KOPT-K1 (cell line): ENCODE measurements around the gene STXBP4.
"Not testable (repeated sequence)": the region's sequence is repeated elsewhere in the genome, so short reads cannot be mapped to it uniquely, and the experiment has no call there.

Experiments used
- H3K27ac ChIP-seq: fragments of 200-600 bp; sonication (generic); 2 replicates; pipeline ENCODE4 v1.5.1; 2016; ENCODE audit warnings: antibody characterized with exemption, mild to moderate bottlenecking, low read depth, low read length; ENCODE audit not compliant: poor library complexity, severe bottlenecking
- H3K36me3 ChIP-seq: fragments of 200-600 bp; sonication (generic); 2 replicates; pipeline ENCODE4 v1.5.1; 2017; ENCODE audit warnings: antibody characterized with exemption, mild to moderate bottlenecking, low read length, moderate library complexity; ENCODE audit not compliant: insufficient read depth
- H3K9me3 ChIP-seq: fragments of 200-600 bp; sonication (generic); 2 replicates; pipeline ENCODE4 v1.5.1; 2017; ENCODE audit warnings: antibody characterized with exemption, low read length, mild to moderate bottlenecking; ENCODE audit not compliant: insufficient read depth, poor library complexity, severe bottlenecking

Gene STXBP4

DNA sequence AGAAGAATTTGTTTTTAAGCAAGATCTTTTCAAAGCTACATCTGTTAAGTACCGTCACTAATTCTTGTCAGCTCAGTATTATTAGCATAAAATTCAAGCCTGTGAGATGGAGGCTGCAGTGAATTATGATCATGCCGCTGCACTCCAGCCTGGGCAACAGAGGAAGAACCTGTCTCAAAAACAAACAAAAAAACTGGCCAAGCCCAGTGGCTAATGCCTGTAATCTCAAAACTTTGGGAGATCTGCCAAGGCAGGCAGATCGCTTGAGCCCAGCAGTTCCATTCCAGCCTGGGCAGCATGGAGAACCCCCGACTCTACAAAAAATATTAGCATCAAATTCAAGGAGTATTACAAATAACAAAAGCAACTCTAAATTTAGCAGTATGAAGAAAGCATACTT, 88.0 kb downstream of the STXBP4 start:
- no peaks in the 10 kb centered on the region for H3K9me3 ChIP-seq
- no peak overlapping the region for H3K27ac ChIP-seq
- H3K36me3 ChIP-seq, result no peaks in the 10 kb centered on the region

DNA sequence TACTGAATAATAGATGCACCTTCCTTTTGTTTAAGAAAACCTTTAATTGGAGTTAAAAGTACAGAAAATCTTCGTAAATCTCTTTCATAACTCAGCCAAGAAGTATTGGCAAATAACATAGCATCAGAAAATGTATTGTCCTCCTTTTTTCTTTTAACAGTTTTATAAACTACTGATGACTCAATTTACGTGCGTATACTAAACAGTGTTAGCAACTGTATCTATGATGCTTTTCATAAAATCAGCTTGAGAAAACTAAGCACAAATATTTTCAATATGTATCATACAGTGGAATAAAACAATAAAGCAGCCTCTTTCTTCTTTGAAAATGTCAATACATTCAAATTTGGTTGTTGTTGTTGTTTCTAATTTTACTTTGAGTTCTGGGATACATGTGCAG, 88.6 kb downstream of the STXBP4 start:
- no peaks in the 10 kb centered on the region for H3K36me3 ChIP-seq
- no peak overlapping the region for H3K27ac ChIP-seq
- H3K9me3 ChIP-seq, result no peaks in the 10 kb centered on the region

DNA sequence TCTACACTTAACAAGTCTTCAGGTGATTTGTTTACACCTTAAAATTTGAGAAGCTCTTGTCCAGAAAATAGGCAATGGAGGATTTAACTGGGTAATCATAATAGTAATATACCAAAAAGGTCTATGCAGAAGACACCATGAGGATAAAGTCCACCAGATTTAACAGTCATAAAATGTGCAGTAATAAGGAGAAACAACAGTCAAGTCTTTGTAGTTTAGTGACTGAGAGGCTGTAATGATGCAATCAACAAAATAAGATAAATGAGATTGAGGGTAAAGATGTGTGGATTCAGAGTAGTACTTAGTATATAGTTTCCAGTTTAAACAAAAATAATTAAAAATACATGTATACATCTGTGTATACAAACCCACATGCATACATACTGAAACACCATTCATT, 91.2 kb downstream of the STXBP4 start:
- no peak overlapping the region for H3K27ac ChIP-seq

DNA sequence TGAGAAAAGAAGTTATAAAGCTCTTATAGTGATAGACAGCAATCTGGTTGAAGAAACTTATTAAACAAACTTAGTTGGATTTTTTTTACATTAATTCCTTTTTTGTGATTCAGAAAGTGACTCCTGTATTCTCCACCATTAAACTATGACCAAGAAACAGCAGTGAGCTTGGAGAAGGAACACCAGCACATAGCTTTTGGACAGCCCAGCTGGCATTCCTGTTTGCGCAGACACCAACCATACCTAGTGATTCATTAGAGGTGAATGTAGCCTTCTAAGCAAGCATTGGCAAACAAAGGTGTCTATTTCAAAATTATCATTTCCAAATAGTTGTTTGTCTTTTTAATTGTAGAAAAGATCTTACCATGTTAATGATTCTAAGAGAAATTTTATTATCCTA, 94.4 kb downstream of the STXBP4 start:
- H3K9me3 ChIP-seq, result no peaks in the 10 kb centered on the region
- H3K27ac ChIP-seq, result no peak overlapping the region
- no peaks in the 10 kb centered on the region for H3K36me3 ChIP-seq

More for the DNA sequence above, 91.2 kb downstream of the STXBP4 start:
- Histone ChIP-seq H3K9me3 (no peaks in the 10 kb centered on the region), H3K36me3 (no peaks in the 10 kb centered on the region)

DNA sequence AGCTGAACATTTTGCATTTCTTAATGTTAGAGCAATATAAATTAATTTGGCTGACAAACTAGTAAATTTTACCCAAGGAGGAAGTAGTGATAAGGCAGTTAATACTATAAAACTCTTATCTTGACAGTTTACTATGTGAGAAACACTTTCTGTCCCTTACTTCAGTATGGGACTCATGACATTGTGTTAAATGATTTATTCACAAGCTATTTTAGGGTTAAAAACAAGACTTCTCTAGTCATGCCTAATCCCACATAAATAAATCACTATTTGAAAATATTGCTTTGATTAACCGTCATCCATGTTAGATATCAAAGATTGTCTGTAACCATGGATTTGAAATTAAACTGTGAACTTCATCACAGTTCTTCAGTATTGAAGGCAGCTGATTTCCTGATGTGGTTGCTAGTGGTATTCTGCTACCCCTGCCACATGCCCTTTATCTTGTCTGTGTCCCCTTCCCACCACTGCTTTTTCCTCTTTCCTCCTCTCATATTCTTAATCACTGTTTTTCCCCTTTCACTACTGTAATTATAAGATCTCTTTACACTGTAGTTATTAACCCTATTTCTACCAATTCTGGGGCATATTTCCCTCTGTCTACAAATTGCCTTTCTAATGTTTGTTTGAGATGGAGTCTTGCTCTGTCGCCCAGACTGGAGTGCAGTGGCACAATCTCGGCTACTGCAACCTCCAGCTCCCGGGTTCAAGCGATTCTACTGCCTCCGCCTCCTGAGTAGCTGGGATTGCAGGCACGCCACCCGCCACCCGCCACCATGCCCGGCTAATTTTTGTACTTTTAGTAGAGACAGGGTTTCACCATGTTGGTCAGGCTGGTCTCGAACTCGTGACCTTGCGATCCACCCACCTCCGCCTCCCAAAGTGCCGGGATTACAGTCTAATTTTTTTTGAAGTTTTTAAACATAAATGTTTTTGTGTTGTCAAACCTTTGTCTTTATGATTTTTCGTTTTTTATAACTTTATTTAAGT, 95.6 kb downstream of the STXBP4 start:
- no peaks in the 10 kb centered on the region for H3K36me3 ChIP-seq
- no peak overlapping the region for H3K27ac ChIP-seq
- H3K9me3 ChIP-seq, result no peaks in the 10 kb centered on the region

DNA sequence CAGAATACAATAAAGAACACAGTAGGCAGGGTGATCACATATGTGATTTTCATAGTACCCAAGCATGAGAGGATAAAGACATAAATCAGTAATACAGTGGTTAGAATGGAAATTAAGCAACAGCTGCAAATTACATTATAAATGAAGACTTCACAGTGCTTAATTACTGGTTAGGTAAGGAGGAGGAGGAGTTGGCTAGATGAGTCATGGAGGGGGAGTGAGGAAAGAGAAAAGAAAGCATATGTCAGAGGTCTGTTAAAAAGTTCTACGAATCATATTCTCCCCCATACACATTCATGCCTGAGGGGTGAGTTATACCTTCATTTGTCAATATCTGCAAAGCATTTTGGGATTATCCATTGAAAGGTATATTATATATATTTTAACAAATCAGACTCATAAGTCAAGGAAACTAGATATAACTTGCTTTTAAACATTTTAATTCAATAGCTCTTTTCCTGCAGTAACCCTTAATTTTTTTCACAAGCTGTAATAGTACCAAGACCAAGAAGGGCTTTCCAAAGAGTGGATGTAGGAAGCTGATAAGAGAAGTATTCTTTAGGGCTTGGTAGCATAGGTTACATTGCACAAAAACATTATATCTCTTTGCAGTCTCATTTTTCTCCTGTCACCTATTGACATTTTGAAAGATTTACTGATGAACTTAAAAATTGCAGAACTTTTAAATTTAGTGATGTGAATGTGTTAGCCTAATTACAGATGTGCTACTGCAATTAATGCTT, 99.3 kb downstream of the STXBP4 start:
- H3K27ac ChIP-seq, result no peak overlapping the region
- no peaks in the 10 kb centered on the region for H3K36me3 ChIP-seq
- no peaks in the 10 kb centered on the region for H3K9me3 ChIP-seq

DNA sequence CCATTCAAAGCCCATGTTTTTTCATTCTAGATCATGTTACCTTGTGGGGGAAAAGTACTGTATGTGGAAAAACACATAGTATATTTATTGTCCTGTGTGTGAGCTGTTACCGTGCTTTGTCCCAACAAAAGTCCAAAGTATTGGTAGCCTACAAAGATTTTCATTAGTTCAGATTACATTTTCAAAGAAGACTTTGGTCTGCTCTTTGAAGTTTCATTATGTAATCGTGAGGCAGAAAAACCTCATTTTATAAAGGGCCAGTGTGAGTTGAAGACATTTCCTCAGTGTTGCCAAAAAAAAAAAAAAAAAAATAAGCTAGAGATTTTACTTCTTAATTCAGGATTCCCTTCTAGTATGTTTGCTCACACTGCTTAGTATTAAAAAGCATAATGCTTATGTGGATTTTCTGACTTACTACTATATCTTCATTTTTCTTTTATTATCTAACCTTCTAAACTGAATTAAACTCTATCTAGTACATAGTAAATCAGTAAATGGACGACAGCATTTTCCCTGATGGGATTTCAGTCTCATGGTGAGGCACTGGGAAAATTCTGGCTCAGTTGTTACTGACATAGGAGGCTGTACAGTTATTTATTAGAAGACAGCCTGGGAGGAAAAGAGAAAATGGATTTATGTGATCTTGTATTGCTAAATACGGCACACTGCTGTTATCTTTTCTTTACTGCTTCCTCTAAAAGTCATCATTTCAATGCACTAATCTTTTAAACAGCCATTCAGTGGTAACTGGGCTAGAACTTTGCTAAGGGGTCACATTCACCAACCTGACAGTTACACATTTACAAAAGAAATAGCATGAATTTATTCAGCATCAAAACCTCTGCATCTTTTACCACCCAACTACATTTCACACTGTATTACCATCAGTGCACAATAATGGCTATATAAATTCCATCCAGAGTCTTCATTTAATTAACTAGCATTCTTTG, 100.6 kb downstream of the STXBP4 start:
- Histone ChIP-seq H3K36me3 (no peaks in the 10 kb centered on the region), H3K27ac (no peak overlapping the region), H3K9me3 (no peaks in the 10 kb centered on the region)

DNA sequence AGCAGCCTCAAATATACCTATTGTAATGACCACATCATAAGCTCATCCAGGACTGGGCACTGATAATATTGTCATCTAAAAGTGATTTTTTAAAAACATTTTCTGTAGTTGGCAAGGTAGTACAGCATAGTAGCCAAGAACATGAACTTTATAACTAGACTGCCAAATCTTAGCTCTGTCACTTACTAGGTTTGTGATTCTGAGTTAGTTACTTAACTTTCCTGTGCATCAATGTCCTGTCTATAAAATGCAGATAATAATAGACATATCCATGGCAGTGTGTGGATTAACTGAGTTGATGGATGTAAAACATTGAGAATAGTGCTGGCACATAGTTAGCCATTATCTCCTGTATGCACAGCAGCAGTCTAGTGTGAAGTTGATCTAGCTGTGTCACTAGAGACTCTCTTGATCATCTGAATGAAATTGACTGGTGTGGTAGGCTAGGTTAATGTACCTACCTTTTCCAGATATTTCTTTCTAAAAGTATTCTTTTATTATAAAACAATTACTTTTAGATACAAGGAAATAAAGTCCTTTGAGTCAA, 101.5 kb downstream of the STXBP4 start:
- no peaks in the 10 kb centered on the region for H3K9me3 ChIP-seq
- no peak overlapping the region for H3K27ac ChIP-seq
- H3K36me3 ChIP-seq, result no peaks in the 10 kb centered on the region

DNA sequence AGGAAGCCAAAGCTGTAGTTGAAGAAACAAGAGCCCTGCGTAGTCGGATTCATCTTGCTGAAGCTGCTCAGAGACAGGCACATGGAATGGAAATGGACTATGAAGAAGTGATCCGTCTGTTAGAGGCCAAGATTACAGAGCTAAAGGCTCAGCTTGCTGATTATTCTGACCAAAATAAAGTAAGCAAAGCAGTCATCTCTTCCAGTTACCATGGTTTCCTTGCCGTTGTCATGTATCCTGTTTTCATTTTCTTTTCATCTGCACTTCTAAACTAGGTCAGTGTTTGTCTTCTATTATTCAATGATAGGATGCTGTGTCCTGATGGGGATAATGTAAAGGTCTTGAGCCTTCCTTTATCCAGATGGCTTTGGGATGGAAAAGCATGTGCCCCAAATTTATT, 104.3 kb downstream of the STXBP4 start:
- Histone ChIP-seq H3K9me3 (no peaks in the 10 kb centered on the region), H3K36me3 (no peaks in the 10 kb centered on the region), H3K27ac (no peak overlapping the region)

DNA sequence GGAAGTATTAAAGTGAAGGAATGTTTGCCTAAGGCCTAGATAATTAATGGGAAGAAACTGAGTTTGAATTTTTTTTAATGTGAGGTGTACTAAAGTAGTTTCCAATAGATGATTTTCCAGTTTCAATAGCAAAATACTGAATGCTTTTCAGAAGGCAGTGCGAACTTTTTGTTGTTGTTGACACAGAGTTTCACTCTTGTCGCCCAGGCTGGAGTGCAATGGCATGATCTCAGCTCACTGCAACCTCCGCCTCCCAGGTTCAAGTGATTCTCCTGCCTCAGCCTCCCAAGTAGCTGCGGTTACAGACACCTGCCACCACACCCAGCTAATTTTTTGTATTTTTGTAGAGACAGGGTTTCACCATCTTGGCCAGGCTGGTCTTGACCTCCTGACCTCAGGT, 104.9 kb downstream of the STXBP4 start:
- H3K9me3 ChIP-seq, H3K36me3 ChIP-seq, H3K27ac ChIP-seq: not testable (repeated sequence)

DNA sequence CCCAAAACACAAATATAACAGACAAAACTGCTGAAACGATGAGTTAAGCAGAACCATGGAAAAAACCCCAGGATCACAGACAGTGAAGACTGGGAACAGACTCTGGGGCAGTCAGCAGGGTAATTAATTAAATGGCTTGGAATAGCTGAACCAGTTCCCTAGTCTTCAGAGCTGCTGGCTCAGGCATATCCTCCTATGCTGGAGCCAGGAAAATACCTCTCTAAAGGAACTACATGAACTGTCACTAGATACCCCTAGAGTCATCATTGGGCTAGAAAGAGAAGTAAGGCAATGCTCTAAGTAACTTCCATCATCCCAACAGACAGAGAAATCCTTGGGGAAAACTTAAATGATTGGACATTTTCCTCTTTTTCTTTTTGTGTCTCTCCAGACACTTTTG, 113.0 kb downstream of the STXBP4 start:
- H3K27ac ChIP-seq, result no peak overlapping the region
- H3K9me3 ChIP-seq, result no peaks in the 10 kb centered on the region
- peaks cover 6% of the 10 kb centered on the region for H3K36me3 ChIP-seq

DNA sequence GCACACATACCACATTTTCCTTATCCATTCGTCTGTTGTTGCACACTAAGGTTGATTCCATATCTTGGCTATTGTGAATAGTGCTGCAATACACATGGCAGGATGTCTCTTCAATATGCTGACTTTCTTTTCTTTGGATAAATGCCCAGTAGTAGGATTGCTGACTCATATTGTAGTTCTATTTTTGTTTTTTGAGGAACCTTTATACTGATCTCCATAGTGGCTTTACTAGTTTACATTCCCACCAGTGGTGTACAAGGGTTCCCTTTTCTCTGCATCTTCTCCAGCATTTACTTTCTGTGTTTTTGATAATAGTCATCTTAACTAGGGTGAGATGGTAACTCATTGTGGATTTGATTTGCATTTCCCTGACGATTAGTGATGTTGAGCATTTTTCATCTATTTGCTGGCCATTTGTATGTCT, 118.1 kb downstream of the STXBP4 start:
- no peak overlapping the region for H3K27ac ChIP-seq
- peaks cover 6% of the 10 kb centered on the region for H3K36me3 ChIP-seq

DNA sequence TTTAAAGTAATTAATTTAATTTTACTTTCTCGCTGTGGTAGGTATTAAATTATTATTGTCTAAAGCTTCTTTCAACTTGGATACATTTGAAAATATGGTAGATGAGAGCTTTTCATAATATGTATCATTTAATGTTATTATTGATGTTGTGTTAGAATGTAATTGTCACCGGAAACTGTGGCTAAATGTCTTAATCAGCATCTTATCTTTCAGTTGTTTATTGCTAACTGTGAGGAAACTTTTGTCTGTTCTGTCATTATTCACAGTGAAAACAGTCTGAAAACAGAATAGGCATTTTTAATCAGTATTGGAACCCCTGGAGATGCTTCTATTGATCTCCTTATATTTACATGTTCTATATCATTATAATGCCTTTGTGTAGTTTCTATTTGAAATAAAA, 120.7 kb downstream of the STXBP4 start:
- Histone ChIP-seq H3K36me3 (no peaks in the 10 kb centered on the region; the same call in 1 of the 2 replicates), H3K27ac (no peak overlapping the region), H3K9me3 (no peaks in the 10 kb centered on the region)

More for the DNA sequence above, 118.1 kb downstream of the STXBP4 start:
- H3K9me3 ChIP-seq, result no peaks in the 10 kb centered on the region

DNA sequence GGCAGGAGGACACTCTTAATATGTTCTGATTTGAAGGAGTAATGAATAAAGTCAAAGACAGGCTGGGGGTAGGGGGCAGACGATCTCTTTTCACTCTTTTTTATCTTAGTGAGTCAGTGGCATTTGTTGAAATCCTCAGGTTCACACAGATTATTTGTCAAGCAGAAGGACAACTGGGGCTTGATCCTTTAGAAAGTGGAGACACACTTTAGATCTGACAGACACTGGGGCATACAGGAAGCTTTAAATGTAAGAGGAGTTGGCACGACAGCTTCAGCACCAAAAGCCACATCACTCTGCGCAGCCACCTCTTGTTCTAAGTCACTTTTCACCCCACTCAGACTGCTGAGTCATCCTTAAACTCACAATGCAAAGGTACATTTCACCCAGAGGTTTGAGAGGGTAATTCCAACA, 121.5 kb downstream of the STXBP4 start:
- H3K36me3 ChIP-seq, result no peaks in the 10 kb centered on the region; the same call in 1 of the 2 replicates
- H3K9me3 ChIP-seq, result no peaks in the 10 kb centered on the region
- peak overlapping the region; percentile 33 for H3K27ac ChIP-seq
